Parathyroid adenoma (tissue), 2 donors: ENCODE measurements around the gene ABCA3.

Experiments used
- H2AFZ ChIP-seq: fragments of 300-600 bp; sonication (generic); one replicate; pipeline ENCODE4 v1.7.0; 2017; ENCODE audit warnings: antibody characterized with exemption, mild to moderate bottlenecking
- H3K27ac ChIP-seq: fragments of 300-600 bp; sonication (generic); one replicate; pipeline ENCODE4 v1.7.0; 2017
- H3K27me3 ChIP-seq: fragments of 300-600 bp; sonication (generic); one replicate; pipeline ENCODE4 v1.7.0; 2017; ENCODE audit warnings: low read length; ENCODE audit not compliant: control insufficient read depth, insufficient read depth
- H3K36me3 ChIP-seq: fragments of 300-600 bp; sonication (generic); one replicate; pipeline ENCODE4 v1.7.0; 2017; ENCODE audit warnings: low read length; ENCODE audit not compliant: control insufficient read depth, insufficient read depth
- H3K4me1 ChIP-seq: fragments of 300-600 bp; sonication (generic); one replicate; pipeline ENCODE4 v1.7.0; 2017; ENCODE audit warnings: control low read depth
- H3K4me2 ChIP-seq: fragments of 300-600 bp; sonication (generic); one replicate; pipeline ENCODE4 v1.7.0; 2017; ENCODE audit warnings: low read length
- H3K4me3 ChIP-seq: fragments of 300-600 bp; sonication (generic); one replicate; pipeline ENCODE4 v1.7.0; 2017; ENCODE audit warnings: low read depth, low read length
- H3K79me2 ChIP-seq: fragments of 300-600 bp; sonication (generic); one replicate; pipeline ENCODE4 v1.7.0; 2017; ENCODE audit warnings: control low read depth
- H3K9ac ChIP-seq: fragments of 300-600 bp; sonication (generic); one replicate; pipeline ENCODE4 v1.7.0; 2017; ENCODE audit warnings: mild to moderate bottlenecking
- H3K9me3 ChIP-seq: fragments of 300-600 bp; sonication (generic); one replicate; pipeline ENCODE4 v1.7.0; 2017; ENCODE audit warnings: low read length; ENCODE audit not compliant: control insufficient read depth
- TF ChIP-seq, protein P1 (sequence below): fragments of 300-600 bp; sonication (generic); IDR thresholded peaks from one replicate; pipeline ENCODE4 v1.7.0; 2017; ENCODE audit warnings: antibody characterized with exemption, mild to moderate bottlenecking
- donor health status: primary hyperparathyroidism.

Gene ABCA3

DNA sequence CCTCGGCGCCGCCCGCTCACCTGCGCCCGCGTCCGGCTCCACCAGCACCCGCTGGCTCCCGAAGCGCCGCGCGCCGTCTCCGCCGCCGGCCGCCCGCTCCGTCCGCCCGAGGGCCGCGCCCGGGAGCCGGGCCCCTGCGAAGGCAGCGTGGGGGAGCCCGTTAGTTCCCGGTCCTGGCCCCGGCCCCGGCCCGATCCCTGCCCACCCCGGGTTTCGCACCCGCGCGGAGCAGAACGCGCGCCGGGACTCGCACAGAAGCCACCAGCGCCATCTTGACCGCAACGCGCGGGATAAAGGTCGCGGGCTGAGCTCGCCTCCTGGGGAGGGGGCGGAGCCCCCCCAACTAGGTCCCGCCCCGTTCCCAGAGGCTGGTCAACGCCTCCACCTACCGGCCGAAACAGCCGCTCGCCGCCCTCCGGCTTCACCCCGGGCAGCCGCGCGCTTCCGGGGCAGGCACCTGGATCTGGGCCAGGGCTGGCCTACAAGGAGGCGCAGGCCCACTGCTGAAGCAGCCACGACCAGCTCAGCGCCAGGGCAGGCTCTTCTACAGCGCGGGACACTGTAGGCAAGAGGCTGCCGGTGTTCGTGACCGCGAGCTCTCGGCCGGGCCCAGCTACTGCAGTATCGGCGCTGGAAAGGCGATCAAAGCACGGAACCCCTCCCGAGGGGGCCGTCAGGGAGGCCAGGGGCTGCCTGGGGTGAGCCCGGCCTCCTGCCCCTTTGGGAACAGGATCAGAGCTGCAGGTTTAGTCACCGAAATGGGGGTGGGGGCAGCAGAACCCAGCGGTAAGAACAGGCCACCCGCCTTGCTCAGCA is 89.0 kb downstream of the ABCA3 start, which contains the start of gene ECI1:
Gene ECI1, minus strand, starts transcription at position 292 of the 816 bp plus-strand sequence. Its CDS starts 21 bp downstream, at position 271.
- Histone ChIP-seq H2AFZ (peak within 1 kb of the TSS; percentile 84), H3K9ac (peak within 1 kb of the TSS; percentile 56), H3K9me3 (no peaks in the 10 kb centered on the region), H3K4me3 (peak within 1 kb of the TSS; percentile 75), H3K4me1 (peaks cover 5% of the 10 kb centered on the region), H3K36me3 (no peaks in the 10 kb centered on the region), H3K4me2 (peak within 1 kb of the TSS; percentile 72), H3K27me3 (no peaks in the 10 kb centered on the region), H3K27ac (peak within 1 kb of the TSS; percentile 76), H3K79me2 (no peaks in the 10 kb centered on the region)
- TF ChIP-seq, protein P1, sequence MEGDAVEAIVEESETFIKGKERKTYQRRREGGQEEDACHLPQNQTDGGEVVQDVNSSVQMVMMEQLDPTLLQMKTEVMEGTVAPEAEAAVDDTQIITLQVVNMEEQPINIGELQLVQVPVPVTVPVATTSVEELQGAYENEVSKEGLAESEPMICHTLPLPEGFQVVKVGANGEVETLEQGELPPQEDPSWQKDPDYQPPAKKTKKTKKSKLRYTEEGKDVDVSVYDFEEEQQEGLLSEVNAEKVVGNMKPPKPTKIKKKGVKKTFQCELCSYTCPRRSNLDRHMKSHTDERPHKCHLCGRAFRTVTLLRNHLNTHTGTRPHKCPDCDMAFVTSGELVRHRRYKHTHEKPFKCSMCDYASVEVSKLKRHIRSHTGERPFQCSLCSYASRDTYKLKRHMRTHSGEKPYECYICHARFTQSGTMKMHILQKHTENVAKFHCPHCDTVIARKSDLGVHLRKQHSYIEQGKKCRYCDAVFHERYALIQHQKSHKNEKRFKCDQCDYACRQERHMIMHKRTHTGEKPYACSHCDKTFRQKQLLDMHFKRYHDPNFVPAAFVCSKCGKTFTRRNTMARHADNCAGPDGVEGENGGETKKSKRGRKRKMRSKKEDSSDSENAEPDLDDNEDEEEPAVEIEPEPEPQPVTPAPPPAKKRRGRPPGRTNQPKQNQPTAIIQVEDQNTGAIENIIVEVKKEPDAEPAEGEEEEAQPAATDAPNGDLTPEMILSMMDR: peak; percentile 90

DNA sequence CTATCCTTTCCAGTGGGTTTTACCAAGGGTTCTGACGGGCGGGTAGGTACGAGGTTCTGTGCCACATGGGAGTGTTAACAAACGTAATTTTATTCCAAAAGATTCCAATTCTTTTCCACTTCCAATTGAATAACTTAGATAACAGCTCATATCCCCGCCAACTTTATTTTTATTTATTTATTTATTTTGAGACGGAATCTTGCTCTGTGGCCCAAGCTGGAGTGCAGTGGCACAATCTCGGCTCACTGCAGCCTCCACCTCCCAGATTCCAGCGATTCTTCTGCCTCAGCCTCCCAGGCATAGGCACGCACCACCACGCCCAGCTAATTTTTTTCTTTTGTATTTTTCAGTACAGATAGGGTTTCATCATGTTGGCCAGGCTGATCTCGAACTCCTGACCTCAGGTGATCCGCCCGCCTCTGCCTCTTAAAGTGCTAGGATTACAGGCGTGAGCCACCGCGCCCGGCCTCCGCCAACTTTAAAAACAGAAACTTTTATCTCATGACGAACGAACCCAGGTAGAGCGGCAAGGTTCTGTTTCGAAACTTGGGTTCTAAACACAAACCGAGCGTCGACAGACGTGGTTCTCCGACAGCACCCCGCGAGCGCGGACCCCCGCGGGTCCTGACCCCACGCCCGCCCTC is 89.8 kb downstream of the ABCA3 start:
- Histone ChIP-seq H3K27me3 (no peaks in the 10 kb centered on the region), H3K27ac (peak overlapping the region; percentile 76), H3K4me2 (peak overlapping the region; percentile 63)

DNA sequence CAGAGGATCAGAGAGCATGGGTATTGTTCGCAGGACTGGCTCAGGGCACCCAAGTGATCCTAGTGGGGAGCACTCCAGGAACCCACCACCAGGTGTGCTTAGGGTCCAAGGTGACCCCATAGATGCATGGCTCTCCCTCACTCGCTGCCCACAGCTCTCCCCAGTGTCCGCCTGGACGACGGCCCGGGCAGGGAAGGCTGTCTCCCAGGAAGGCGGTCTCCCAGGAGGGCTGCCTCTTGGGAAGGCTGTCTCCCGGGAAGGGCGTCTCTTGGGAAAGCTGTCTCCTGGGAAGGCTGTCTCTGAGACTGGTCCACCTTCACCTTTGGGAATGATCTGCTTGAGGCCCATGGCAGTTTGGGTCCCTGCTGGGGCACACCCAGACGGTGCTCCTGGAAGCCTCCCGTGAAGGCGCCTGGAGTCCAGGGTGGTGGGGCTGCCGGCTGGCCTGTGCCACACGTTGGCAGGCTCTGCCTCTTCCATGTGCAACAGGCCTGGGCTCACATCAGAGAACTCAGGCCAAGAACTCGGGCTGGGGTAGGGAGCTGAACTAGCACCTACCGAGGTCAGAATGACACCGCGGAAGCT is 94.1 kb downstream of the ABCA3 start:
- Histone ChIP-seq H3K9ac (no peak overlapping the region), H2AFZ (no peak overlapping the region), H3K4me1 (no peaks in the 10 kb centered on the region), H3K27ac (no peak overlapping the region), H3K4me2 (no peak overlapping the region), H3K4me3 (no peak overlapping the region), H3K27me3 (no peaks in the 10 kb centered on the region), H3K79me2 (no peaks in the 10 kb centered on the region), H3K36me3 (no peaks in the 10 kb centered on the region), H3K9me3 (no peaks in the 10 kb centered on the region)
- TF ChIP-seq, protein P1: no peak

More for the DNA sequence above, 89.8 kb downstream of the ABCA3 start:
- H3K36me3 ChIP-seq: no peaks in the 10 kb centered on the region
- H3K4me1 ChIP-seq: peaks cover 5% of the 10 kb centered on the region
- H3K9ac ChIP-seq: no peak overlapping the region
- peak overlapping the region; percentile 84 for H2AFZ ChIP-seq
- no peaks in the 10 kb centered on the region for H3K79me2 ChIP-seq
- H3K4me3 ChIP-seq: peak overlapping the region; percentile 75
- H3K9me3 ChIP-seq: no peaks in the 10 kb centered on the region
- TF ChIP-seq, protein P1: no peak

DNA sequence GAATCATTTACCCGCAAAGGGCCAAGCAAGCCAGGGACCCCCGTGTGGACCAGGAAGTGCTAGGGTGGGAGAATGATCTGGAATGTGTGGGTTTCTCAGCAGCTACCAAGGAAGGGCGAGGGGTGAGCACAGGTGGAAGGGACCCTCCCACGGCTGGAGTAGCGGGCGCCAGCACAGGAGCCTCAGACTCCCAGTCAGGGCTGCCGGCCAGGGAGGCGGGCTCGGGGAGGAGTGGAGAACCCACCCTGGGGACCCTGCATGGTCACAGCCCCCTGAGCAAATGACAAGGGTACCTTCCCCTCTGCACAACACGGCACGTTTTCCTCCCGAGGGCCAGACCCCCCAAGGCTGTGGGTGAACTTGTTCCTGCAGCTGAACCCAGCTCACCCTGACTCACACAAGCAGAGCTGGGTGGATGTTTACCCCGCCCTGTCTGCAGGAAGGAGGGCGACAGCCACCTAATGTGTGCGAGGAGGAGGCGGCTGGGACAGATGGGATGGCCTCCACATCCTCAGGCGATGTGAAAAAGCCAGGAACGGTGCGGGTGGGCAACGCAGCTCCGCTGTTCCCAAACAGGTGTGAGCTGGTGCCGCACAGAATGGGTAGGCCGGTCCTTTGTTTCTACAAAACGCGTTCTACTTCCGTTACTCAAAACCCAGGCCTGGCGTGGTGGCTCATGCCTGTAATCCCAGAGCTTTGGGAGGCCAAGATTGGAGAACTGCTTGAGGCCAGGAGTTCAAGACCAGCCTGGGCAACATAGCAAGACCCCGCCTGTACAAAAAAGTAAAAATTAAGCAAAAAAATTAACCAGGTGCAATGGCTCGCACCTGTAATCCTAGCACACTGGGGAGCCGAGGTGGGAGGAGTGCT is 95.4 kb downstream of the ABCA3 start:
- H3K27me3 ChIP-seq: no peaks in the 10 kb centered on the region
- TF ChIP-seq, protein P1: no peak
- no peaks in the 10 kb centered on the region for H3K9me3 ChIP-seq
- H3K4me1 ChIP-seq: no peaks in the 10 kb centered on the region
- no peak overlapping the region for H3K27ac ChIP-seq
- no peak overlapping the region for H3K9ac ChIP-seq
- H3K79me2 ChIP-seq: no peaks in the 10 kb centered on the region
- H3K4me3 ChIP-seq: no peak overlapping the region
- H3K36me3 ChIP-seq: no peaks in the 10 kb centered on the region
- no peak overlapping the region for H3K4me2 ChIP-seq
- no peak overlapping the region for H2AFZ ChIP-seq
